Aorta (tissue), 5 donors: ENCODE data around the gene CCDC71L. TPM values are rescaled to one million over a fixed set of nuclear protein-coding genes. Genes with fewer than 3 reads are reported as not detected.

Source experiments
- ATAC-seq: fragments of 200-7000 bp; cut with Tn5 transposase; one replicate; pipeline ENCODE4 v1.9.1; 2022; ENCODE audit warnings: moderate library complexity; ENCODE audit not compliant: low FRiP score
- DNase-seq, 2 donors: peaks; one replicate each; pipeline ENCODE4 v3.0.0-alpha.2; 2020
- H3K27ac ChIP-seq, 2 donors: one replicate each; pipeline ENCODE4 v1.5.1; 2013; ENCODE audit warnings: low read length in 2 of 2, mild to moderate bottlenecking in 2 of 2, moderate library complexity in 2 of 2, control low read depth in 1 of 2, inconsistent platforms in 1 of 2, low read depth in 1 of 2
- H3K27me3 ChIP-seq, 2 donors: one replicate each; pipeline ENCODE4 v1.6.1; 2013; ENCODE audit warnings: control low read depth in 1 of 2, low read length in 1 of 2, mild to moderate bottlenecking in 1 of 2, moderate library complexity in 1 of 2; ENCODE audit not compliant: insufficient read depth in 2 of 2, control insufficient read depth in 1 of 2
- H3K36me3 ChIP-seq, 2 donors: one replicate each; pipeline ENCODE4 v1.6.1; 2013; ENCODE audit warnings: control low read depth in 1 of 2, low read length in 1 of 2, mild to moderate bottlenecking in 1 of 2; ENCODE audit not compliant: insufficient read depth in 2 of 2, control insufficient read depth in 1 of 2
- H3K4me1 ChIP-seq, 2 donors: one replicate each; pipeline ENCODE4 v1.6.1; 2013; ENCODE audit warnings: low read length in 2 of 2, control low read depth in 1 of 2, mild to moderate bottlenecking in 1 of 2, moderate library complexity in 1 of 2; ENCODE audit not compliant: insufficient read depth in 2 of 2, control insufficient read depth in 1 of 2
- H3K4me3 ChIP-seq, 2 donors: one replicate each; pipeline ENCODE4 v1.5.1; 2013; ENCODE audit warnings: low read length in 2 of 2, control low read depth in 1 of 2, mild to moderate bottlenecking in 1 of 2
- H3K9me3 ChIP-seq: one replicate; pipeline ENCODE4 v1.6.1; 2013; ENCODE audit warnings: mild to moderate bottlenecking, low read length; ENCODE audit not compliant: control insufficient read depth
- WGBS, 2 donors: extraction: QIAGEN DNeasy Blood & Tissue Kit; methylation state at CpG; one replicate each; pipeline ENCODE4 v1.1.7; 2013; 5-methylcytosine and 5-hydroxymethylcytosine counted together
- intact Hi-C, 2 donors: fragments of 100-400 bp; cut with DNase I; formaldehyde crosslinking; loops; one replicate each; pipeline versions ENCODE4 v1.14.2 to v1.15.0; 2022
- polyA plus RNA-seq, 2 donors: library from polyadenylated mRNA; stranded (reverse); fragments of 200-250 nt; gene quantifications; one replicate each; pipeline ENCODE4 v1.2.3, GENCODE V29; 2013
- total RNA-seq, 2 donors: library from RNA; stranded (reverse); fragmentation: NEBNext Ultra II Directional; extraction: Animal tissue kit (Norgen Biotek cat#: 25700); gene quantifications; one replicate each; pipeline ENCODE4 v1.2.1, GENCODE V29; 2021
- donor health status: healthy with polysubstance abuse.
- donor health status: Bipolar disorder and iron deficiency.
- donor health status: DM: no; HTN: no; CAD: no.
- donor health status: DM: no; HTN: no; CAD: no.
- donor health status: DM: yes; HTN: yes; CAD: no.

The CCDC71L gene
- total and polyA plus RNA-seq, 4 donors = 6.8 to 31.6 (median 18.9) TPM

DNA sequence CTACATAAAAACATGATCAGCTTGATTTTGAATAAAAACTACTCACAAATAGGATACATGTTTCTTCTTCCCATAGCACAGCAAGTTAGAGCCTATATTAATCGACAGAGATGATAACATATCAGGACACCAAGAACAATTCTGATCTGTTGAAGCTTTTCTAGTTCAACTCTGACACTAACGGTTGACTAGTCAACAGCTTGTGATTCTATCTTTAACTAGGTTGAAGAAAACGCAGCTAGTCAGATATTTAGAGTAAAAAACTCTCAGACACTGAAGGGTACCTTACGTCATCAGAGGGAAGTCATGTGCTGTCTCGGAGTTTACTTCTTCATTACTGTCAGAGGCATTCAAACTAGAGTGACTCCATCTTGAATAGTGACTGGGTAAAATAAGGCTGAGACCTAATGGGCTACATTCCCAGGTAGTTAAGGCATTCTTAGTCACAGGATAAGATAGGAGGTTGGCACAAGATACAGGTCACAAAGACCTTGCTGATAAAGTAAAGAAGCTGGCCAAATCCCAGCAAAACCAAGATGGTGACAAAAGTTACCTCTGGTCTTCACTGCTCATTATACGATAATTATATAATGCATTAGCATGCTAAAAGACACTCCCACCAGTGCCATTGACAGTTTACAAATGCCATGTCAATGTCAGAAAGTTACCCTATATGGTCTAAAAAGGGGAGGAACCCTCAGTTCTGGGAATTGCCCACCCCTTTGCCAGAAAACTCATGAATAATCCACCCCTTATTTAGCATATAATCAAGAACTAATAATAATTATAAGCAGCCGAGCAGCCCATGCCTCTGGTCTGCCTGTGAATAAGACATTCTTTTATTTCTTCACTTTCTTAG, 21.3 kb downstream of the CCDC71L start:
- ATAC-seq (no peak), DNase-seq (no peak)
- H3K27ac ChIP-seq = no peak overlapping the region
- H3K4me1 ChIP-seq = no peaks in the 10 kb centered on the region
- H3K36me3 ChIP-seq = no peaks in the 10 kb centered on the region
- H3K9me3 ChIP-seq = peaks cover 2% of the 10 kb centered on the region
- 70 to 84% methylated on average over 7 of the region's 7 CpGs for WGBS, 2 donors
- intact Hi-C loops = no loop called here
- no peaks in the 10 kb centered on the region for H3K27me3 ChIP-seq
- H3K4me3 ChIP-seq = no peak overlapping the region

GRCh38 chr7:106635411-106635810, 25.5 kb downstream of the CCDC71L start:
- ATAC-seq = no peak
- WGBS, 2 donors = 62 to 73% methylated on average over 2 of the region's 2 CpGs
- Histone ChIP-seq H3K4me3 (no peak overlapping the region), H3K9me3 (no peaks in the 10 kb centered on the region), H3K4me1 (no peaks in the 10 kb centered on the region), H3K27ac (no peak overlapping the region), H3K36me3 (no peaks in the 10 kb centered on the region), H3K27me3 (no peaks in the 10 kb centered on the region)
- DNase-seq = no peak
- intact Hi-C loops = no loop called here

- H3K27me3 ChIP-seq = no peaks in the 10 kb centered on the region
- no peak overlapping the region for H3K27ac ChIP-seq
- no peak for DNase-seq
- no peaks in the 10 kb centered on the region for H3K4me1 ChIP-seq
- WGBS, 2 donors = 87 to 91% methylated on average over 2 of the region's 2 CpGs
- no peak overlapping the region for H3K4me3 ChIP-seq
- intact Hi-C loops = no loop called here
- no peaks in the 10 kb centered on the region for H3K9me3 ChIP-seq
- ATAC-seq = no peak
- no peaks in the 10 kb centered on the region for H3K36me3 ChIP-seq
Measured at GRCh38 chr7:106634958-106635357, 26.0 kb downstream of the CCDC71L start.

DNA sequence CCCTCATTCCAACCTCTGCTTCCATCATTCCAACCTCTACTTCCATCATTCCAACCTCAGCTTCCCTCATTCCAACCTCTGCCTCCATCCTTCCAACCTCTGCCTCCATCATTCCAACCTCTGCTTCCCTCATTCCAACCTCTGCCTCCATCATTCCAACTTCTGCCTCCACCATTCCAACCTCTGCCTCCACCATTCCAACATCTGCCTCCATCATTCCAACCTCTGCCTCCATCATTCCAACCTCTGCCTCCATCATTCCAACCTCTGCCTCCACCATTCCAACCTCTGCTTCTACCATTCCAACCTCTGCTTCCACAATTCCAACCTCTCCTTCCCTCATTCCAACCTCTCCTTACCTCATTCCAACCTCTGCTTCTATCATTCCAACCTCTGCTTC, 30.3 kb downstream of the CCDC71L start:
- no peaks in the 10 kb centered on the region for H3K9me3 ChIP-seq
- H3K36me3 ChIP-seq = no peaks in the 10 kb centered on the region
- H3K27me3 ChIP-seq = no peaks in the 10 kb centered on the region
- DNase-seq (no peak), ATAC-seq (no peak)
- intact Hi-C loops = no loop called here
- peaks cover 0 to 1% of the 10 kb centered on the region in 2 donors for H3K4me1 ChIP-seq
- H3K4me3 ChIP-seq = no peak overlapping the region
- no peak overlapping the region for H3K27ac ChIP-seq

- ATAC-seq (no peak), DNase-seq (no peak)
- H3K36me3 ChIP-seq = no peaks in the 10 kb centered on the region
- H3K4me3 ChIP-seq = no peak overlapping the region
- peaks cover 0 to 1% of the 10 kb centered on the region in 2 donors for H3K4me1 ChIP-seq
- H3K9me3 ChIP-seq = no peaks in the 10 kb centered on the region
- no peaks in the 10 kb centered on the region for H3K27me3 ChIP-seq
- 14 to 18% methylated on average over 2 of the region's 2 CpGs for WGBS, 2 donors
- no peak overlapping the region for H3K27ac ChIP-seq
- intact Hi-C loops = no loop called here
Measured at GRCh38 chr7:106629516-106629915, 31.4 kb downstream of the CCDC71L start.

GRCh38 chr7:106626376-106627164, 34.4 kb downstream of the CCDC71L start:
- Histone ChIP-seq H3K27me3 (no peaks in the 10 kb centered on the region), H3K4me3 (no peak overlapping the region), H3K9me3 (no peaks in the 10 kb centered on the region), H3K27ac (no peak overlapping the region), H3K36me3 (no peaks in the 10 kb centered on the region), H3K4me1 (peaks cover 0 to 1% of the 10 kb centered on the region in 2 donors)
- intact Hi-C loops = no loop called here
- WGBS, 2 donors = 82 to 90% methylated on average over 6 of the region's 6 CpGs
- no peak for DNase-seq
- ATAC-seq = no peak

- no peak for ATAC-seq
- no peaks in the 10 kb centered on the region for H3K9me3 ChIP-seq
Measured at GRCh38 chr7:106625678-106626301, 35.2 kb downstream of the CCDC71L start.

GRCh38 chr7:106623853-106624252, 37.1 kb downstream of the CCDC71L start:
- Histone ChIP-seq H3K36me3 (no peaks in the 10 kb centered on the region), H3K27ac (no peak overlapping the region), H3K4me1 (no peaks in the 10 kb centered on the region), H3K27me3 (no peaks in the 10 kb centered on the region), H3K9me3 (no peaks in the 10 kb centered on the region), H3K4me3 (no peak overlapping the region)
- DNase-seq = no peak
- intact Hi-C loops = no loop called here
- ATAC-seq = no peak

More at GRCh38 chr7:106625678-106626301, 35.2 kb downstream of the CCDC71L start:
- DNase-seq = no peak
- intact Hi-C loops = no loop called here
- Histone ChIP-seq H3K36me3 (no peaks in the 10 kb centered on the region), H3K27ac (no peak overlapping the region), H3K27me3 (no peaks in the 10 kb centered on the region), H3K4me3 (no peak overlapping the region), H3K4me1 (peaks cover 0 to 1% of the 10 kb centered on the region in 2 donors)
- WGBS, 2 donors = 78 to 86% methylated on average over 6 of the region's 6 CpGs
